ENCODE results near the gene ZDHHC6. TPM values are rescaled to one million over a fixed set of nuclear protein-coding genes. Genes with fewer than 3 reads are reported as not detected.
"Not testable (repeated sequence)": the region's sequence is repeated elsewhere in the genome, so short reads cannot be mapped to it uniquely, and the experiment has no call there.

Gene ZDHHC6
- total RNA-seq, 1 donor from 2014 or later: 18.7 TPM

- intact Hi-C loops (cut with DNase I): no loop called here
- no peak for DNase-seq (ENCODE audit: extremely low spot score in 2 of 2)
- TF ChIP-seq POLR2A (IDR thresholded peaks at IDR 0.05) (no peak), CTCF (IDR thresholded peaks at IDR 0.05) (no peak), POLR2AphosphoS5 (IDR thresholded peaks at IDR 0.05; ENCODE audit: insufficient read depth in 1 of 2, low read depth in 1 of 2) (no peak)
- H3K27ac ChIP-seq: no peak overlapping the region
- peaks cover 0 to 27% of the 10 kb centered on the region in 2 donors for H3K36me3 ChIP-seq
- no peak overlapping the region for H3K4me3 ChIP-seq
- no peaks in the 10 kb centered on the region for H3K9me3 ChIP-seq
- no peaks in the 10 kb centered on the region for H3K4me1 ChIP-seq
- H3K27me3 ChIP-seq: no peaks in the 10 kb centered on the region
Observed at GRCh38 chr10:112466802-112467201, 20.1 kb upstream of the ZDHHC6 start.

- Histone ChIP-seq H3K36me3 (peaks cover 0 to 27% of the 10 kb centered on the region in 2 donors), H3K27ac (no peak overlapping the region), H3K4me1 (no peaks in the 10 kb centered on the region), H3K4me3 (no peak overlapping the region), H3K27me3 (no peaks in the 10 kb centered on the region), H3K9me3 (no peaks in the 10 kb centered on the region)
- intact Hi-C loops (cut with DNase I): no loop called here
- no peak for DNase-seq (ENCODE audit: extremely low spot score in 2 of 2)
- TF ChIP-seq POLR2A (IDR thresholded peaks at IDR 0.05) (no peak), CTCF (IDR thresholded peaks at IDR 0.05) (no peak), POLR2AphosphoS5 (IDR thresholded peaks at IDR 0.05; ENCODE audit: insufficient read depth in 1 of 2, low read depth in 1 of 2) (no peak)
Observed at GRCh38 chr10:112465299-112465883, 18.7 kb upstream of the ZDHHC6 start.

GRCh38 chr10:112464074-112464473, 17.4 kb upstream of the ZDHHC6 start:
- intact Hi-C loops (cut with DNase I); H3K9me3 ChIP-seq; H3K4me3 ChIP-seq; H3K4me1 ChIP-seq; DNase-seq (ENCODE audit: extremely low spot score in 2 of 2); H3K27me3 ChIP-seq; H3K27ac ChIP-seq: not testable (repeated sequence)
- peaks cover 0 to 27% of the 10 kb centered on the region in 2 donors for H3K36me3 ChIP-seq

- intact Hi-C loops (cut with DNase I): no loop called here
- Histone ChIP-seq H3K36me3 (peaks cover 0 to 24% of the 10 kb centered on the region in 2 donors), H3K4me1 (no peaks in the 10 kb centered on the region), H3K27me3 (no peaks in the 10 kb centered on the region), H3K9me3 (no peaks in the 10 kb centered on the region), H3K27ac (no peak overlapping the region), H3K4me3 (no peak overlapping the region)
- no peak for DNase-seq (ENCODE audit: extremely low spot score in 2 of 2)
- TF ChIP-seq CTCF (IDR thresholded peaks at IDR 0.05) (no peak), POLR2AphosphoS5 (IDR thresholded peaks at IDR 0.05; ENCODE audit: insufficient read depth in 1 of 2, low read depth in 1 of 2) (no peak), POLR2A (IDR thresholded peaks at IDR 0.05) (no peak)
Observed at GRCh38 chr10:112461029-112461887, 14.5 kb upstream of the ZDHHC6 start.

- Histone ChIP-seq H3K36me3 (peaks cover 0 to 16% of the 10 kb centered on the region in 2 donors), H3K4me3 (no peak overlapping the region), H3K4me1 (no peaks in the 10 kb centered on the region), H3K27ac (no peak overlapping the region), H3K27me3 (no peaks in the 10 kb centered on the region), H3K9me3 (no peaks in the 10 kb centered on the region)
- no peak for TF ChIP-seq CTCF (IDR thresholded peaks at IDR 0.05)
- no peak for TF ChIP-seq POLR2A (IDR thresholded peaks at IDR 0.05)
- no peak for TF ChIP-seq POLR2AphosphoS5 (IDR thresholded peaks at IDR 0.05; ENCODE audit: insufficient read depth in 1 of 2, low read depth in 1 of 2)
- intact Hi-C loops (cut with DNase I): no loop called here
- no peak for DNase-seq (ENCODE audit: extremely low spot score in 2 of 2)
Observed at GRCh38 chr10:112460366-112460765, 13.7 kb upstream of the ZDHHC6 start.

All from vagina (tissue), 2 donors.